Spleen (tissue), 11 donors: ENCODE results near the gene TLR4. TPM values are rescaled to one million over a fixed set of nuclear protein-coding genes. Genes with fewer than 3 reads are reported as not detected.

Experiments
- DNase-seq: peaks from one replicate; pipeline ENCODE4 v3.0.0-alpha.2; 2020
- H3K27ac ChIP-seq, 8 donors: fragments of 200-600 bp; sonication (generic) in 7 of 8; 1 replicate in 4 of 8; 2 replicates in 4 of 8; pipeline versions ENCODE4 v1.5.0 to v1.8.0; 2016 to 2021; ENCODE audit warnings: inconsistent platforms in 4 of 8, mild to moderate bottlenecking in 4 of 8, moderate library complexity in 1 of 8
- H3K27me3 ChIP-seq, 7 donors: fragments of 200-600 bp; sonication (generic) in 6 of 7; replicated peaks in 1 of 7; 1 replicate in 4 of 7; 2 replicates in 3 of 7; pipeline versions ENCODE4 v1.5.0 to v1.8.0; 2016 to 2021; ENCODE audit warnings: inconsistent platforms in 3 of 7, mild to moderate bottlenecking in 1 of 7
- H3K36me3 ChIP-seq, 6 donors: fragments of 200-600 bp; sonication (generic) in 5 of 6; 1 replicate in 4 of 6; 2 replicates in 2 of 6; pipeline versions ENCODE4 v1.5.0 to v1.8.0; 2016 to 2021; ENCODE audit warnings: inconsistent platforms in 2 of 6
- H3K4me1 ChIP-seq, 6 donors: fragments of 200-600 bp; sonication (generic) in 5 of 6; 1 replicate in 3 of 6; 2 replicates in 3 of 6; pipeline versions ENCODE4 v1.5.0 to v1.8.0; 2016 to 2021; ENCODE audit warnings: inconsistent platforms in 3 of 6
- H3K4me3 ChIP-seq, 8 donors: fragments of 200-600 bp; sonication (generic) in 7 of 8; 1 replicate in 4 of 8; 2 replicates in 4 of 8; pipeline versions ENCODE4 v1.5.0 to v1.8.0; 2016 to 2021; ENCODE audit warnings: inconsistent platforms in 4 of 8, mild to moderate bottlenecking in 4 of 8, moderate library complexity in 2 of 8
- H3K9me3 ChIP-seq, 8 donors: fragments of 200-600 bp; sonication (generic) in 7 of 8; 1 replicate in 4 of 8; 2 replicates in 4 of 8; pipeline versions ENCODE4 v1.5.0 to v1.8.0; 2016 to 2021; ENCODE audit warnings: inconsistent platforms in 4 of 8
- CTCF ChIP-seq, 11 experiments: fragments of 200-600 bp in 7 of 11; fragments of 450-650 bp in 4 of 11; sonication (generic) in 4 of 11; IDR thresholded peaks in 8 of 11; conservative IDR thresholded peaks in 3 of 11; 1 replicate in 7 of 11; 2 replicates in 4 of 11; pipeline versions ENCODE4 v1.4.0 to v1.8.0; 2016 to 2021; ENCODE audit warnings: antibody characterized with exemption in 11 of 11, inconsistent platforms in 4 of 11, mild to moderate bottlenecking in 1 of 11
- POLR2A ChIP-seq, 3 donors: fragments of 450-650 bp; IDR thresholded peaks; one replicate each; pipeline ENCODE4 v1.5.1; 2017; ENCODE audit warnings: antibody characterized with exemption in 3 of 3, mild to moderate bottlenecking in 1 of 3
- POLR2AphosphoS5 ChIP-seq, 3 donors: sonication (generic); formaldehyde crosslinking; IDR thresholded peaks; one replicate each; pipeline ENCODE4 v1.5.1; 2017; ENCODE audit warnings: antibody characterized with exemption in 3 of 3
- WGBS, 5 donors: extraction: QIAGEN DNeasy Blood & Tissue Kit in 3 of 5; methylation state at CpG; one replicate each; pipeline versions ENCODE4 v1.1.5 to v1.1.7; 2013 to 2018; 5-methylcytosine and 5-hydroxymethylcytosine counted together
- intact Hi-C: fragments of 100-400 bp; cut with DNase I; formaldehyde crosslinking; loops from one replicate; pipeline ENCODE4 v1.15.0; 2023; ENCODE audit warnings: low total_unique reads
- polyA plus RNA-seq, 3 donors: library from polyadenylated mRNA; stranded (reverse); fragments of 200-250 nt; gene quantifications; one replicate each; pipeline ENCODE4 v1.2.1, GENCODE V29; 2013
- total RNA-seq, 7 donors: library from RNA; depleted of rRNA in 3 of 7; stranded (reverse); fragments of >200 nt in 3 of 7; fragmentation: NEBNext Ultra II Directional in 4 of 7; extraction: Animal tissue kit (Norgen Biotek cat#: 25700) in 4 of 7; gene quantifications; one replicate each; pipeline versions ENCODE4 v1.1.0 to v1.2.1, GENCODE V29; 2016 to 2021
- donor health status: healthy with polysubstance abuse.
- donor health status: DM: no; HTN: no; CAD: no; lungs with moderate emphysema.
- donor health status: DM: no; HTN: no; CAD: no.
- donor health status: Bipolar disorder and iron deficiency.
- donor health status: healthy.
- donor health status: DM: no; HTN: no; CAD: no.
- donor health status: DM: yes; HTN: yes; CAD: no.

TLR4 gene
- total and polyA plus RNA-seq, 10 donors, result 6.3 to 216 (median 104) TPM

- no peak for DNase-seq
- Histone ChIP-seq H3K27ac (peak overlapping the region in 4 of 8 donors; percentile 39 to 71 (median 54)), H3K4me3 (no peak overlapping the region), H3K36me3 (no peaks in the 10 kb centered on the region), H3K27me3 (no peaks in the 10 kb centered on the region), H3K9me3 (peaks cover 0 to 9% (median 3%) of the 10 kb centered on the region in 8 donors), H3K4me1 (peaks cover 0 to 23% (median 7%) of the 10 kb centered on the region in 6 donors)
- intact Hi-C loops, result no loop called here
- no peak for TF ChIP-seq CTCF (IDR thresholded peaks at IDR 0.05 in 8 of 11, conservative IDR thresholded peaks at IDR 0.05 in 3 of 11)
- TF ChIP-seq POLR2AphosphoS5 (IDR thresholded peaks at IDR 0.05), result no peak
- TF ChIP-seq POLR2A (IDR thresholded peaks at IDR 0.05), result no peak
- WGBS, 5 donors, result 0% methylated on average over 1 of the region's 1 CpG
Observed at GRCh38 chr9:117678871-117679270, 25.3 kb upstream of the TLR4 start.

GRCh38 chr9:117679416-117679815, 24.8 kb upstream of the TLR4 start:
- Histone ChIP-seq H3K4me3 (no peak overlapping the region), H3K27me3 (no peaks in the 10 kb centered on the region), H3K9me3 (peaks cover 0 to 9% (median 3%) of the 10 kb centered on the region in 8 donors), H3K4me1 (peaks cover 0 to 23% (median 7%) of the 10 kb centered on the region in 6 donors), H3K36me3 (no peaks in the 10 kb centered on the region), H3K27ac (peak overlapping the region in 6 of 8 donors; percentile 39 to 71 (median 52))
- intact Hi-C loops, result no loop called here
- DNase-seq, result no peak
- TF ChIP-seq POLR2AphosphoS5 (IDR thresholded peaks at IDR 0.05), result no peak
- no peak for TF ChIP-seq POLR2A (IDR thresholded peaks at IDR 0.05)
- no peak for TF ChIP-seq CTCF (IDR thresholded peaks at IDR 0.05 in 8 of 11, conservative IDR thresholded peaks at IDR 0.05 in 3 of 11)
- 29 to 66% (median 37%) methylated on average over 2 of the region's 2 CpGs for WGBS, 5 donors

GRCh38 chr9:117681888-117682287, 22.3 kb upstream of the TLR4 start:
- Histone ChIP-seq H3K4me1 (peaks cover 0 to 23% (median 7%) of the 10 kb centered on the region in 6 donors), H3K27me3 (no peaks in the 10 kb centered on the region), H3K4me3 (no peak overlapping the region), H3K27ac (no peak overlapping the region), H3K9me3 (no peaks in the 10 kb centered on the region), H3K36me3 (no peaks in the 10 kb centered on the region)
- TF ChIP-seq POLR2AphosphoS5 (IDR thresholded peaks at IDR 0.05), result no peak
- no peak for TF ChIP-seq POLR2A (IDR thresholded peaks at IDR 0.05)
- TF ChIP-seq CTCF (IDR thresholded peaks at IDR 0.05 in 8 of 11, conservative IDR thresholded peaks at IDR 0.05 in 3 of 11), result no peak
- WGBS, 5 donors, result 57 to 85% (median 63%) methylated on average over 2 of the region's 2 CpGs
- intact Hi-C loops, result no loop called here
- no peak for DNase-seq

- Histone ChIP-seq H3K27me3 (no peaks in the 10 kb centered on the region), H3K4me1 (peaks cover 0 to 15% (median 4%) of the 10 kb centered on the region in 6 donors), H3K9me3 (peaks cover 0 to 2% (median 0%) of the 10 kb centered on the region in 8 donors), H3K27ac (no peak overlapping the region), H3K4me3 (no peak overlapping the region), H3K36me3 (no peaks in the 10 kb centered on the region)
- 59 to 73% (median 69%) methylated on average over 3 of the region's 3 CpGs for WGBS, 5 donors
- DNase-seq, result no peak
- intact Hi-C loops, result no loop called here
- no peak for TF ChIP-seq POLR2AphosphoS5 (IDR thresholded peaks at IDR 0.05)
- no peak for TF ChIP-seq CTCF (IDR thresholded peaks at IDR 0.05 in 8 of 11, conservative IDR thresholded peaks at IDR 0.05 in 3 of 11)
- no peak for TF ChIP-seq POLR2A (IDR thresholded peaks at IDR 0.05)
Observed at GRCh38 chr9:117682955-117683710, 21.1 kb upstream of the TLR4 start.
